Measurements from ENCODE around the gene CCDC167.

Gene CCDC167

DNA sequence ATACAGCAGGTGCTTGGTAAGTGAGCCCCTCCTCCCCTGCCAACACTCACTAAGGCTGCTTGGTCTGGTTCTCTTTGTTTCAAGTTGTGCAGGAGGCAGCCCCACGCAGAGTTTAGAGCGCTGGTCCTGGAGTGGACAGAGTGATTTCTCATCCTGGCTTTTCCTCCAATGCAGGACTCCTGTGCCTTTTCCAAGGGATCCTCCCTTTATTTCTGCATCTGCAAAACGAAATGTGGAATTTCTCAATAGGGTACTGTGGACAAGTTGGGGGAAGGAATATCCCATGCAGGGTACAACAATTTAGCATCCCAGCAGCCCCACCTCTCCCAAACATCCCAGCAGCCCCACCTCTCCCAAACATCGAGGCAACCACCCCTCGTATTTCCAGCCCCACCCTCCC is 30.6 kb upstream of the CCDC167 start:
- no peak for DNase-seq

DNA sequence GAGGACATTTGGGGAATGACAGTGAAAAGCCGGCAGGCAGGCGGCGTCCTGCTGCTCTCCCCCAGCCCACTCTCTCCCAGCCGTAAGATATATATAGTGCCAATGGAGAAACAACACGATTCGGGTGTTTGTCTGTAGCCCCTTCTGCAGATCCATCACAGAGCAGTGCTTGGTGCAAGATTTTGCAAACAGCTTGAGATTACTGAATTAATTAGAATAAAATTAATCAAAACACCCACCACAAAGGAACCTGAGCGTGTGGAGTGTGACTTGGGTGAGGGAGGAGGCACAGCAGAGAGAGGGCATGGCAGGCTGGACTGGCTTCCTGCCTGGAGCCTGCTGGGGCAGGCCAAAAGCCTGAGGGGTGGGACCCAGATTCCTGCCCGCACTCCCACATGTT is 28.8 kb upstream of the CCDC167 start:
- DNase-seq: no peak

DNA sequence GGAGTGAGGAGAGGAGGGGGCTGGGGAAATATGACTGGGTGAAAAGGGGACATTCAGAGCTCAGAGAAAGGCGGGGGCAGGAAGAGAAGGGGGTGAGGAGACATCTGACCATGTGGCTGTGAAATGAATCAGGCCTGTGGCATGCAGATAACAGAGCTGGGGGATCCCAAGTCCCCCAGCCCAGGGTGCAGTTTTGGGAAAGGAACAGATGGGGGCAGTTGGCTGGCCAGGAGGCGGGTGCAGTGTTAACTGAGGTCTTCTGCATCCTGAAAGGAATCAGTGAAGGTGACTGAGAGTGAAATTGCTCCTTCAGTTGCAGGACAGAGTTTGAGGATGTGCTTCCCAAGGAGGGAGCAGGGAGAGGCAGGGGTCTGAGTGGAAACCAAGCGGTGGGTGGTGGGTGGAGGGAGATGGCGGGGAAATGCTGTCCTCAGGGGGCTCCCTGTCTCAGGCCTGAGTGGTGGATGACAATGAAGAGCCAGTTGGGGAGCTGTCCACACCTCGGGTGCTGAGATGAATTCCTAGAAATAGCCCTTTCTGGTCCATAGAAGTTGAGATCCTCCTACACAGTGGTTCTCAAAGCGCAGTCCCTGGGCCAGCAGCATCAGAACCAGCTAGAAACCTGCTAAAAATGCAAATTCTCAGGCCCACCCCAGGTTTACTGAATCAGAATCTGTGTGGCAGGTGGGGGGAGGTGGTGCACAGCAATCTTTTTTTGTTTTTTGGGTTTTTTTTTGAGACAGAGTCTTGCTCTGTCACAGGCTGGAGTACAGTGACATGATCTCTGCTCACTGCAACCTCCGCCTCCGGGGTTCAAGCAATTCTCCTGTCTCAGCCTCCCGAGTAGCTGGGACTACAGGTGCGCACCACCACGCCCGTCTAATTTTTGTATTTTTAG is 26.0 kb upstream of the CCDC167 start:
- no peak for DNase-seq

DNA sequence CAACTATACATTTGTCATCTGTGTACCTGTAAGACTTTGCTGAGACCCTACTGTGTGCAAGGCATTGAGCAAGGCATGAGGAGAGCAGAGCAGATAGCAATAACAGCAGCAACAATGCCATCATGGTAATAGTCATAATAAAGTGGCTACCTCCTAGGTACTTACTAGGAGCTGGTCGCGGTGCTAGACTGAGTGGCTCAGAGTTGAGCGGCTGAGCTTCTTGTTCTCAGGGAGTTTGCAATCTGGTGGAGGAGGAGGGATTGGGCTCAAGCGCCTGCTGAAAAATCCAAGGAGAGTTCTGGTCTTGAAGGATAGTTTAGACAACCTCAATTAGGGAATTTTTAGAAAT is 25.3 kb upstream of the CCDC167 start:
- no peak for DNase-seq

DNA sequence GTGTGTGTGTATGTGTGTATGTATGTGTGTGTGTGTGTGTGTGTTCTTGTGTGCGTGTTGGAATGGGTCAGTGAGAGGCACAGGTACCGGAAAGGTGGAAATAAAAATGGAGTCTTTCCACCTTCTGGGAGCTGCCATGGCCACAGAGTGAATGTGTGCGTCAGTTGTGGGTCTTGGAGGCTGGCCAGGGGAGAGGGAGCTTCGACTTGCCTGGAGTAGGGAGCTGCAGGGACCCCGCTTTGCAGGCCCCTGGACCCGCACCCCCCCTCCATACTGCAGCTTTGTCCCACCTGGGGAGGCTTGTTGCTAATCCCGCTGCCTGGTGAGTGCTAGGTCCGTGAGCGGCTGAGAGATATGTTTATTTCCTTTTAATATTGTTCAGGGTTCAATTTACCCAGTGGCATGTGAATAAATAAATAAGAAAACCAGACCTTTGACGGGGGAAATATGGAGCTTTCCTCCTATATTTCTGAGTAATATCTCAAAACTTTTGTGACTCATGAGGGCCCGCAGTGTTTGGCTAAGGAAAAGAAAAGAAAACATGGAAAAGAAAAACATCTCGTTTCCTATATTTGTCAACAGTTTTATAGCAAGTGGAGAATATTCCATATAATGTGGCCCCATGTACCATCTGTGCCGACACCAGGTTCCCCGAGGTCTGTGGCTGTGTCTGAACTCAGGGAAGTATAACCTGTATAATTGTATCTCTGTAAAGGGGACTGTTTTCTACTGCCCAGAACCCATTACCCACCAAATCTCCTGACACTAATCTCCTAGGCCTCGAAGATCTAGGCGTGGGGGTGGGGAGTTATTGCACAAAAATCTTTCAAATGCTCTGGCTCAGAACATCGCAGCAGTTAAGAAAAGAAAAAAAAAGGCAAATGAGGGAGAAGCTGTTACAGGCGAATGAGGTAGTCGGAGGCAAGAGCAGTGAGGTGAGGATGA is 24.6 kb upstream of the CCDC167 start:
- DNase-seq: no peak

DNA sequence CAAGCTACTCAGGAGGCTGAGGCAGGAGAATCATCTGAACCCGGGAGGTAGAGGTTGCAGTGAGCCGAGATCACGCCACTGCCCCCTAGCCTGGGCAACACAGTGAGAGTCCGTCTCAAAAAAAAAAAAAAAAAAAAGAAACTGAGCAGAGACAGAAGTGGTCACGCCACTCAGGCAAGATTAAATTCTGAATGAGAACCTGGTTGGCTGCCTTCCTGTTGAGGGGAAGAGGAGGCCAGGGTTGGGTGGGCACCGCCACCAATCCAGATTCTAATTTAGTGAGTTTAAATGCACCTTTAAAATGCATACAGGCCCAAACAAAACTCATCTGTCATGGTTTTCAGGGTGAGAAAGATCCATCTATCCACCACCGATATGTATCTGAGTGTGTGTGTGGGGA is 23.7 kb upstream of the CCDC167 start:
- DNase-seq: no peak

DNA sequence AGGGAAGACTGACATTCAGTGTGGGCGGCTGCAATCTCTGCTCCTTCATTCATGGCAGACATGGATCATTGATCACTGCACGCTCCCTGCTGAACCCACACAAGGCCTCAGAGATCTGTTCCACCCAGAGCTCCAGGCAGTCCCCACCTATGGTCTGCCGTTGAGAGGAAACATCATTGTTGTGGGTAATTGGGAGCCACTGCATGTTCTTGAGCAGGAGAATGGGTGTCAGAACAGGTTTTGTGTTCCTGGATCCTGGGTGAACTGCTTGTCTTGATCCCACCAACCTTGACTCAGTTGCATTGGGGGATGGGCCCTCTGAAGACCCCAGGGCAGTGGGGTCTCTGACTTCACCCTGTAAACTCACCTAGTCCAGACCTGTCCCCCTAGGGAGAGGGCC is 23.1 kb upstream of the CCDC167 start:
- no peak for DNase-seq

DNA sequence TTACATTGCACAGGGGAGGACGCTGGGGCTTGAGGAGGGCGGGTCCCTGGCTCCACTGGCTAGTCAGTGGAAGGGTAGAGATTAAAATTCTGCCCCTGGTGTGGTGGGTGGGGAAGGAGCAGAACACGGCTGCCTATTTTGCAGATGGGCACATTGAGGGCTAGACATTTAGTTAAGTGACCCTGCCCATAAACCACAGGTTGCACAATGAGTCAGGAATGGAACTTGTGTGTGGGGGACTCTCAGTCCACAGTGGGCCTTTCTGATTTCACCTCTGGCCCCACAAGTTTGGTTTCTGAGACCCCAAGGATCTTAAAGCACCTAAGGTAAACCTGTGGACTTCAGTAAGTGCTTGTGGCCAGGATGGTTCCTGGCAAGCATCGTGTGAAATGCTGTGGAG is 22.0 kb upstream of the CCDC167 start:
- DNase-seq: no peak

DNA sequence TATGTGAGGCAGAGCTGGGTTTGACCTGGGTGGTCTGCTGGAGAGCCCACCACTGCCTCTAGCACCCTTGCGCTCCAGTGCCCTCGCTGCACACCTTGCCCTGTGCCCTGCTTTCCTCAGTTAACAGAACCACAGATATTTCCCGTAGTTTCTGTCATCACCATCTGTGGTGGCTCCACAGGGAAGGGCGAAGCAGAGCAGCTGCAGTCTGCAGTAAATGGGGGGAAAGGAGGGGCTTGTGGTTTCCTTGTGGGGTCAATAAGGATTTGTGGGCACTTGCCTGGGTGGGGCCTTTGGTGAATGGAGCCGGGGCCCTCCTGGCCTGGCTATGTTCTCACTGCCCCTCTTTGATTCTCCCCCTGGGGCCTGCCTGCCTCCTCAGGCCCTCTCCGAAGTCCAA is 21.2 kb upstream of the CCDC167 start:
- DNase-seq: no peak

DNA sequence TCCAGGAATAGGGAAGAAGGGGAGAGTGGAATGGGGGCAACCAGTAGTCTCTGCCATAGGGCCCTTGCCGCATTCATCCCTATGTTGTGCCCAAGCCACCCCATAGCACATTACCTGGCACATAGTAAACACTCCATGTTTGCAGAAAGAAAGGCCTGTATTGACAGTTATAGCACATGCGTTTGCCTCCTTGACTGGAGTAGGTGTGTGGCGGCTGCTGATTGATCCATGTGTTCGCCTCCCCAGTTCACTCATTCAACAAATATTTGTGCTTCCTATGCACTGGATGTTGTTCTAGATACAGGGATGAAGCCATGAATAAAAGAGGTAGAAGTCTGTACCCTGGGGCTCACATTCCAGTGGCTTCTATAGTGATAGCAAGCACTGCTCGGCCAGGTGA is 19.8 kb upstream of the CCDC167 start:
- no peak for DNase-seq

DNA sequence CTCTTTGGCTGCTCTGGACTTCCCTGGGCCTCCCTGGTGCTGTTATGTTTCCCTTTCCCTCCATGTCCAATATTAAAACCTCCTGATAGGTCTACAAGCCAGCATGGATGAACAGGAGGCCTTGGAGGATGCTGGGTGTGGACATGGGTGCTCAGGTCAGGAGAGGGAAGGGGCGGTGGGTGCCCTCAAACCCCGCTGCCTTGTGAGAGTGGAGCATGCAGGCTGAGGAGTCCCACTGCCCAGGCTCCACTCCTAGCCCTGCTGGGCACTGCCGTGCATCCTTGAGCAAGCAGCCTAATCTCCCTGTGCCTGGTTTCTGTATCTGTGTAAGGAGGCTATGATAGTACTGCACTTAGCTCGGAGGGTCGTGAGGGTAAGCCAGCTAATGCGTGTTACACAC is 18.4 kb upstream of the CCDC167 start:
- DNase-seq: no peak

DNA sequence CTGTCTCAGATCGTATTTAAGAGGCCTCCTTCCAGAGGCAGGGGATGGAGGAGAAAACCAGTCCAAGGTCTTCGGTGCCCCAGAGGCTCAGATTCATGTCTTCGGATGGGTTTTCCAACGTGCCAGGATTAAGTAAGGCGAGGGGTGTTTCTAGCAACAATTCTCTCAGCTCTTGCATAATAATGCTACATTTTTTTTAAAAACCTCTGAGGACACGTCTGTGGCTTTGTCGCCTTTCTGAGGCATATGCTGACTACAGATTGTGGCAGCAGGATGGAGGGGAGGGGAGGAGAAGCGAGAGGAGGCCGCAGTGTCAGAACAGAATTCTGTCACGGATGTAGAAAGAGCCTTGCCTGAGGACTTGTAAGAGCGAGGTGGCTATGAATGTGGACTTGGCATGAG is 17.7 kb upstream of the CCDC167 start:
- DNase-seq: peak in 1 of 14 donors; percentile 87

DNA sequence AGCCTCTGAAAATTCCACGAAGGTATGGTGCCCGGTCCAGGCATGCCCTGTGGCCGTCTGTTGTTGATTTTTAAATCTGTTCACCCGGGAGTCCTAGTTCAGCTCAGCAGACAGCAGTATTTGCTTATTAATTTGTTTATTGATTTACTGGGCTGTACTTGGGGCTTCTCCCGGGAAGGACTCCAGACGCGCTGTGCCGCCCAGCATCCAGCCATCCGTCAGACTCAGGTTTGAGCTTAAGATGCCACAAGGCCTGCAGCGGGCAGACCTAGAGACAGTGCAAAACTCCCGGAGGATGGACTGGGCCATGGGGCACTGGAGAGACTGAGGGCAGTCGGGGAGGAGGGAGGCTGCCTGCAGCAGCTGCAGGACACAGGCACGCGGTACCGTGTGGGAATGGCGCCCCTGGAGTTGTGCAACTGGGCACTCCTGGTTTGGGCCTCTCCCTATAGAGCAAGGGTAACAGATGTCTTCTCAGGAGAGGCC is 17.3 kb upstream of the CCDC167 start:
- no peak for DNase-seq

DNA sequence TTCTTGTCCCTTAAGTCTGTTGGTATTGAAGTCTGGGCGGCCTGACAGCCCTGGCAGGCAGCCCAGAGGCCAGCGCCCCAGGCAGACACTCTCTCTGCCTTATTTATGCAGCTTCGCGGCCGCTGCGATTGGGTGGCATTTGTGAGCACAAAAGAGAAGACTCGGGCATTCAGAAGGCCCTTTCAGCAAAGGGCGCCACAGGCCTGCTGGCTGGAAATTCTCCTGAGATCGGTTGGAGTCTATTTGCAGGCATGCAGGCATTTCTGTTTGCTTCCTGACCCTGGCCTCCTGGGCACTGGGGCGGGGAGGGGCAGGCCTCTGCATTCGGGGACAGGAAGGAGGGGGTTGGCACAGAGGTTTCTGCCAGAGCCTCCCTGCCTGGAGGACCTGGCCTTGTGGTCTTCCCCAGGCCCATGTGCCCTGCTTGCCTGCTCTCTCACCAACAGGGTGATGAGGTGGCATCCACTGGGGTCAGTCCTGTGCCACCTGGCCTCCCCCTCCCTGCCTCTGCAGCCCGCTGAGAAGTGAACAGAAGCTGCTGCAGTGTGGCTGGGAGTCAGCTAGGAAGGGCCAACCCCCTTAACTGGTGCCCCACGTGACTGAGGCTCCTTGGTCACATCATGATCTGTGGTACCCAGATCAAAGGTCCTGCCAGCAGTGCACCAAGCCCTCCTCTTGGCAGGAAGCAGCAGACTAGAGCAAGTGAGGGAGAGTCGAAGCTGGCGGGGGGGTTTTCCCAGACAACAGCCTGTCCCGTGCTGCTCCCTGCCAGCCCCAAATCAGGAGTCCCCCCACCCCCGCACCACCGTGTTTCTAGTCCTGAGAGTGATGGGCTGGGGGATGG is 16.6 kb upstream of the CCDC167 start:
- peak in 13 of 14 donors; percentile 25 to 78 (median 55) for DNase-seq

DNA sequence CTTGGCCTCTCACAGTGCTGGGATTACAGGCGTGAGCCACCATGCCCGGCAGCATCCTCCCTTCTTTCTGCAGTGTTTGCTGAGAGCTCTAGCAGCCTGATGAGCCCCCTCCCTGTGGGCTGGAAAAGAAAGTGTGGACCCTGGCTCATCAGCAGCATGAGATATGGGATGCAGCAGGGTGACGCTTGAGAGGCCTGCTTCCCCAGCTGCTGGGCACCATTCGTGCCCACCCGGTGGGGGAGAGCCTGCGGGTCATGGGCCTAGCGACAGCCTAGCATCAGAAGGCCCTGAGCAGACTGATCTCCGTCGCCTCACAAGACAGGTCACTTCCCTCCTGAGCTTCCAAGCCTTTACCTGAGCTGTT is 16.0 kb upstream of the CCDC167 start:
- no peak for DNase-seq

DNA sequence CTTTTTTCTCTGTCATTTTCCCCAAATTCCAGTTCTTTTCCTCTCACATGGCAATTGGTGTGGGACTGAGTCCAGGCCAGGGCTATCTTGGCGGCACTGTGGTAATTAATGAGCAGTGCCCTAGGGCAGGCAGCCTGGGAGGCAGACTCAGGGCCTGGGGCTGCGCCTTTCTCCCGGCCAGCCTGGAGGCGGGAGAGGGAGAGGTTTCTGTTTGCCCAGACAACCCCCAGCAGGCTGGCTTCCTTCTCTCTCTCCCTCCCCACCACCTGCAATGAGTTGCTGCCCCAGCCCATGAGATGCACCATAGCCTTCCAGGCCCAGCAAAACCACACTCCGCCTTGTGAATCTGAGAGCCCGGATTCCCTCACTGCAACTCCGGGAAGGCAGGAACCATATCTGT is 15.1 kb upstream of the CCDC167 start:
- DNase-seq: peak in 2 of 14 donors; percentile 8 to 38

DNA sequence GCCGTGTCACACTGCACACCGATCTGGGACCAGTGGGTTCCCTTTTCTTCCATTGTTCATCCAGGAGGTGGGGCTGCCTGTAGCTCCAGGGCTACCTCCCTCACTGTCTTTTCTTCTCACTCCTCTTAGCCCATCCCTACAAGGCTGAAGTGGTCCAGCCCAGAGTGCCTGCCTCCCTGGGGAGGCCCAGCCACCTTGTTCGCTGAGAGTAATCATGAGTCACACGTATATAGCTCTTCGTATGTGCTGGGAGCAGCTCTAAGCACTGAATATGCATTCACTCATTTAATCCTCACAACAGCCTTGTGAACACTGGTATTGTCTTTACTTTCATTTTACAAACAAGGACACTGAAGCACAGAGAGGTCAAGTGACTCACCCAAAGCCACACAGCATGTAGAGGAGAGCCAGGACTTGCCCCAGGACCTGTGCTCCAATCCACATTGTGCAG is 14.7 kb upstream of the CCDC167 start:
- DNase-seq: no peak

DNA sequence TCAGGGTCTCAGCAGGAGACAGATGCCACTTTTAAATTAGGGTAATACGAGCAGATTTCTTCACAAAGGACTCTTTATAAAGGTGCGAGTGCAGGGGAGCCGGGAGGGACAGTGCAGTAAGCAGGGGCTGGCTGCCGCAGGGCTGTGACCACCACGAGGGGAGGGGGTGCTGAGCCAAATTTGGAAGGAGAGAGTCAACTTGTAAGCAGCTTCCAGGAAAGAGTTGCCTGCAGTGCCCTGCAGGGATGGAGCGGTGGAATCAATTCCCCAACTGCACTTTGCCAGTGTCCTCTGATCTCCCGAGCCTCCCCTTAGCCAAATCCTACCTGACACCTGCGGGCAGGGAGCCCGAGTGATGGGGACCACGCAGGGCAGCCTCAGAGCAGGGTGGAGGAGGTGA is 13.9 kb upstream of the CCDC167 start:
- no peak for DNase-seq

DNA sequence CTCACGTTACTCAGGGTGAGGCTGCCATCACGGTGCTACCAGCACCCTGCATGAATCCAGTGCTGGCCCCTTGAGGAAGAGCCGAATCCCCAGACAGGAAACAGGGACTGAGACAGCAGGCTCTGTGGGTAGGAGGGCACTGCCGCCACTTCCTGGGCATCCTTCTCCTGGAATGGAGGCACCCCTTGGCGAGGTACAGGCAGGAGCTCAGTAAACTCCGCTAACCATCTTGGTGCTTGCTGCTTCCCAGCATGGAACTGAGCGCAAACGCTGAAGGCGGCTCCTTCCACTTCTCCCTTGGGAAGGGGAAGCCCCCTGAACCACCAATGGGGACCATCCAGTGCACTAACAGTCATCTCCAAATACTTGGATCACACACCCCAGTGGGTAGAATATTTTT is 13.5 kb upstream of the CCDC167 start:
- no peak for DNase-seq

DNA sequence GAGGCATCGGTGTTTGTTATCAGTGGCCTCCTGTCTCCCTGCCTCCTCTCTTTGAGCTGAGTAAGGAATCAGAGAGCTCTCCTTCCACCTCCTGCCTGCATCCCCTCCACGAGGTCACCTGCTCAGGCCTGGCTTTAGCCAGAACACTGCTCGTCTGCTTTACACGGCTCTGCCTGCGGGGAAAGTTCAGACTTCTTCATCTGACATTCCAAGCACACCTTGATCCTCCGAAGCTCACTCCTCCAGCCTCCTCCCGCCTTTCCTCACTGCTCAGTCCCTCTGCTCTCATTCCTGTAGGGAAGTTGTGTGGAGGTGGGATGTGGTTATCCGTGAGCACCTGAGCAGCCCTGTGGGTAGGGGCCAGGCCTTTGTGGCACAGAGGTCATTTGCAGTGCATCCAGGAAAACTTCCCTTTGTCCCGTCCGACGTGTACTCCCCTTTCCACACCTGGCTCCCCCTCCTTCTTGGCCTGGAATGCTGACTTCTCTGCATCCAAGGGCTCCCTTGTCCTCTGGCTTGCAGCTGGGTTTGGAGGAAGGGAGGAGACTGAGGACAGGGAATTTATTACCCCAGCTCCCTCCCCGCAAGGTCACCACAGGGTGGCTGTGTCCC is 12.8 kb upstream of the CCDC167 start:
- DNase-seq: no peak

DNA sequence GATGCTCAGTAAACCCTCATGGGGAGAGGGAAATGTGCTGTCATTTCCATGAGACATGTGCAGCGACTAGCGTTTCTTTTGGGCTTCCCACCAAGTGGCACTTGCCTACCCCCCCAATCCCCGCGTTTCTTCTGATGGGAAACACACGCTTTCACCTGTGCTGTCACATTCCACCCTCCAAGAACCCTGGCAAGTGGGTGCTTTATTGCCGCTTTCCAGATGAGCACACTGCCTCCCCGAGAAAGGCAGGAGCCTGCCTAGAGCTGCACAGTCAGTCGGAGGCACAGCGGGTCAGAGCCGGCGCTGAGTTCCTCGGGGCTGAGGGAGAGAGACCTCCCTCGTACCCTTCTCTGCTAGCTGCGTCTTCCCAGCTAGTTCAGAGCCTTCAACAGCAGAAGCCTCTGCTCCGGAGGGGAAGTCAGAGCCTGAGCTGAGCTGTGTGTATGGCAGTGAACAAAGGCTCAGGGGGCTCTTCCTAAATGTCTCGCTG is 12.3 kb upstream of the CCDC167 start:
- no peak for DNase-seq

DNA sequence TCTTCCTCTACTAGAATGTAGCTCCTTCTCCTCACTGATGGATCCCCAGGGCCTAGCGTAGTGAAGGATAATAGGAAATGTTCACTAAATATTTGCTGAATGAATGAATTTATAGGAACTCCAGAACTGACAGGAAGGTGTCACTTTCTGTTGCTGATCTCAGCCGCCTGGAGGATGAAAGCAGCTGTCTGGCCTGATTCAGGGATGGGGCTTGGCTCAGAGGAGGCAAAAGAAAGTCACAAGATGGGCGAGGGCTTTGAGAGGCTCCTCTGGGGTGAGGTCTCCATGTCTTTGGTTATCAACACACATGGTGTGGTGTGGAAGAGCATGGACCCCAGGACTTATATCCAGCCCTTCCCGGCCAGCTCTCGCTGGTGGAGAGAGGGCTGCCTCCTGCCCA is 11.5 kb upstream of the CCDC167 start:
- DNase-seq: no peak

Data from C1 segment of cervical spinal cord (tissue), 14 donors.